GM12878 (cell line): ENCODE results near the gene TPPP3. TPM values are rescaled to one million over a fixed set of nuclear protein-coding genes. Genes with fewer than 3 reads are reported as not detected.

ENCODE experiments used
- ATAC-seq: fragments of 200-7000 bp; cut with Tn5 transposase; 3 replicates; pipeline ENCODE4 v1.9.1; 2020; ENCODE audit warnings: mild to moderate bottlenecking, moderate library complexity
- BruUV-seq: library from RNA; stranded (reverse); fragments of 400-500 nt; replicated peaks from 2 replicates; lab custom pipeline; 2021; lab: Mats Ljungman, UMichigan
- CTCF ChIA-PET: fragments of 300-600 bp; sonication (Branson Sonifier 250); formaldehyde crosslinking; extraction: SDS; loops from one replicate; lab custom pipeline; 2021; ENCODE audit warnings: inconsistent platforms; lab: Yijun Ruan, JAX
- POLR2A ChIA-PET: fragments of 350-600 bp; formaldehyde crosslinking; extraction: SDS; loops from one replicate; lab custom pipeline; 2021; ENCODE audit warnings: inconsistent platforms; lab: Charles Lee
- RAD21 ChIA-PET: fragments of 300-600 bp; sonication (Branson Sonifier 250); formaldehyde crosslinking; loops from one replicate; lab custom pipeline; 2023; ENCODE audit warnings: antibody characterized with exemption; ENCODE audit not compliant: unreplicated experiment; lab: Charles Lee
- SMC1A ChIA-PET: fragments of 300-600 bp; sonication (Branson Sonifier 250); formaldehyde crosslinking; loops from one replicate; lab custom pipeline; 2023; ENCODE audit not compliant: unreplicated experiment, uncharacterized antibody; lab: Charles Lee
- DNase-seq: peaks from one replicate; pipeline ENCODE4 v3.0.0-alpha.2; 2011; ENCODE audit warnings: low read depth, low spot score
- FAIRE-seq: peaks from 3 replicates; lab custom pipeline; 2011; peaks lifted over from hg19 to GRCh38; lab: Jason Lieb, UNC
- H2AFZ ChIP-seq: 2 replicates; pipeline ENCODE4 v1.6.0; 2011; ENCODE audit warnings: low read depth, low read length, control low read depth; ENCODE audit not compliant: control insufficient read depth
- H3K27ac ChIP-seq: 2 replicates; pipeline ENCODE4 v1.5.1; 2011; ENCODE audit warnings: control low read depth; ENCODE audit not compliant: control insufficient read depth, insufficient read depth
- H3K27me3 ChIP-seq, 2 experiments: replicated peaks in 1 of 2; 2 replicates each; pipeline versions ENCODE4 v1.6.0 to v1.6.1; 2011; ENCODE audit warnings: low read length in 1 of 2; ENCODE audit not compliant: control insufficient read depth in 2 of 2, insufficient read depth in 2 of 2
- H3K36me3 ChIP-seq, 2 experiments: 2 replicates each; pipeline ENCODE4 v1.5.1; 2011; ENCODE audit warnings: low read length in 1 of 2; ENCODE audit not compliant: control insufficient read depth in 2 of 2, insufficient read depth in 2 of 2
- H3K4me1 ChIP-seq: 2 replicates; pipeline ENCODE4 v1.6.1; 2011; ENCODE audit warnings: mild to moderate bottlenecking, low read length, moderate library complexity, mixed read lengths; ENCODE audit not compliant: control insufficient read depth, insufficient read depth
- H3K4me2 ChIP-seq: 2 replicates; pipeline ENCODE4 v1.6.0; 2011; ENCODE audit warnings: control low read depth; ENCODE audit not compliant: control insufficient read depth, insufficient read depth
- H3K4me3 ChIP-seq: fragments of 200-600 bp; sonication (generic); 2 replicates; pipeline ENCODE4 v1.5.1; 2016
- H3K79me2 ChIP-seq: 2 replicates; pipeline ENCODE4 v1.6.0; 2011; ENCODE audit warnings: low read length; ENCODE audit not compliant: control insufficient read depth, insufficient read depth
- H3K9ac ChIP-seq: 2 replicates; pipeline ENCODE4 v1.8.0; 2011; ENCODE audit warnings: low read length, control low read depth, mixed read lengths; ENCODE audit not compliant: control insufficient read depth, insufficient read depth
- H3K9me3 ChIP-seq: replicated peaks from 3 replicates; pipeline ENCODE4 v1.5.1; 2011; ENCODE audit warnings: mild to moderate bottlenecking, low read length; ENCODE audit not compliant: control insufficient read depth, insufficient read depth
- H4K20me1 ChIP-seq: 2 replicates; pipeline ENCODE4 v1.6.0; 2011; ENCODE audit not compliant: control insufficient read depth, insufficient read depth
- CREM ChIP-seq: IDR thresholded peaks from 2 replicates; pipeline ENCODE4 v1.6.1; 2014; ENCODE audit warnings: antibody characterized with exemption, low read depth
- ELK1 ChIP-seq: IDR thresholded peaks from 2 replicates; pipeline ENCODE4 v1.6.1; 2012; ENCODE audit warnings: low read depth, low read length, improper control_type of control experiment
- IKZF2 ChIP-seq, 2 experiments: fragments of 450-650 bp; IDR thresholded peaks; 2 replicates each; pipeline ENCODE4 v1.6.1; 2017; ENCODE audit warnings: mild to moderate bottlenecking in 2 of 2, moderate library complexity in 2 of 2
- NR2C2 ChIP-seq: IDR thresholded peaks from 2 replicates; pipeline ENCODE4 v1.6.1; 2011; ENCODE audit warnings: borderline replicate concordance, low read depth; ENCODE audit not compliant: control insufficient read depth, insufficient read length
- POLR2A ChIP-seq: IDR thresholded peaks from 2 replicates; pipeline ENCODE4 v1.6.1; 2011; ENCODE audit warnings: low read depth, mild to moderate bottlenecking, low read length
- RAD51 ChIP-seq: fragments of 450-650 bp; IDR thresholded peaks from 2 replicates; pipeline ENCODE4 v1.6.1; 2016; ENCODE audit warnings: moderate library complexity, mild to moderate bottlenecking, inconsistent platforms
- RBBP5 ChIP-seq: fragments of 200-600 bp; sonication (generic); conservative IDR thresholded peaks from 2 replicates; pipeline ENCODE4 v1.6.1; 2016
- YY1 ChIP-seq: IDR thresholded peaks from 2 replicates; pipeline ENCODE4 v1.6.1; 2011; ENCODE audit warnings: low read depth, mild to moderate bottlenecking, low read length
- WGBS: methylation state at CpG from one replicate; pipeline ENCODE4 v1.1.6; 2016; ENCODE audit warnings: low lambda C conversion rate; ENCODE audit not compliant: insufficient replicate concordance, insufficient coverage; ENCODE audit errors: missing lambda C conversion rate; 5-methylcytosine and 5-hydroxymethylcytosine counted together
- in situ Hi-C: fragments of 300-500 bp; cut with MboI; formaldehyde crosslinking; loops from 9 replicates; pipeline ENCODE4 v1.14.3; 2018; ENCODE audit warnings: mixed read lengths
- intact Hi-C: fragments of 100-400 bp; cut with micrococcal nuclease; formaldehyde crosslinking; loops from one replicate; pipeline ENCODE4 v1.14.2; 2022; ENCODE audit not compliant: unreplicated experiment
- polyA plus RNA-seq, 11 experiments: library from polyadenylated mRNA; depleted of rRNA in 4 of 11; unstranded in 6 of 11; stranded (reverse) in 5 of 11; fragments of >200 nt; fragmentation: Nextera tagmentation in 4 of 11; fragmentation: Illumina TruSeq in 1 of 11; extraction: Ambion mirVana in 4 of 11; extraction: Trizol in 1 of 11; gene quantifications; 1 replicate in 1 of 11; 2 replicates in 10 of 11; pipeline versions ENCODE4 v1.2.1 to v1.2.3, GENCODE V29; 2011 to 2016; ENCODE audit warnings: inconsistent platforms in 2 of 11, missing spikeins in 2 of 11, low read depth in 1 of 11
- total RNA-seq, 4 experiments: library from RNA; depleted of rRNA in 3 of 4; stranded (reverse); fragments of >200 nt in 3 of 4; fragmentation: Illumina TruSeq in 1 of 4; extraction: Trizol in 1 of 4; gene quantifications; 2 replicates each; pipeline versions ENCODE4 v1.2.1 to v1.2.3, GENCODE V29; 2013 to 2021
- TF ChIP-seq, protein P1 (sequence below): fragments of 450-650 bp; IDR thresholded peaks from 2 replicates; pipeline ENCODE4 v1.6.1; 2018; ENCODE audit warnings: borderline replicate concordance, mild to moderate bottlenecking; ENCODE audit not compliant: partially characterized antibody
- TF ChIP-seq, protein P2 (sequence below): IDR thresholded peaks from 2 replicates; pipeline ENCODE4 v1.6.1; 2012; ENCODE audit warnings: low read depth, low read length, improper control_type of control experiment

Gene TPPP3
- total and polyA plus RNA-seq, 10 of the 15 experiments (the other 5 are each of a cell fraction or from before 2014, with no cell fraction given), result 0.14 TPM; not detected in 9

DNA sequence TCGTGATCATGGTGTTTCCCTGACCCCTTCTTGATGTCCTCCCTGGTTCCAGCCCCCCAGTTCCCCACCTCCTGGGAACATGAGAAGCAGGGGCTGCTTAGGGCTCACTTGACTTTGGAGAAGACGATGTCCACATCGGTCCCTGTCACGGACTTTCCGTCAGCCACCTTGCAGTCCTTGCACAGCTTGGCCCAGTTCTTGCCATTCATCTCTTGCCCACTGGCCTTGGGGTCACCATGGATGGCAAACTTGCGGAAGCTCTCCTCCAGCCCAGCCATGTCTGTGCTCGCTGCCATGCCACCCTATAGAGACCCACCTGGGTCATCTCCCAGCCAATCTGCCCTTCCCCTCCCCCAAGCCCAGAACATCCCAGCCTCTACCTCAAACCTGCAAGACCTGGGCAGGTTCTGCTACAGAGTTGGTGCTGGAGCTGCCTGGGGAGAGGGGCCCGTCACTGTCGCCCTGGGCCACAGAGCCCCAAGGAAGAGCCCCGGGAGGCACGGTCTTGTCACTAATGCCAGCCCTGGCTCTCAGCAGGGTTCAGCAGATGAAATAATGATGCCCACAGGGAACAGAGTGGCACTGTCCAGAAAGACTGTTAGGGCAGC lies 2.4 kb downstream of the TPPP3 start:
- ChIA-PET SMC1A (no interaction called here), CTCF (no interaction called here), POLR2A (no interaction called here), RAD21 (no interaction called here)
- H4K20me1 ChIP-seq, result no peaks in the 10 kb centered on the region
- FAIRE-seq, result no peak
- no peak overlapping the region for H3K4me3 ChIP-seq
- H3K9me3 ChIP-seq, result no peaks in the 10 kb centered on the region
- WGBS, result 69% methylated on average over 10 of the region's 11 CpGs
- no peaks in the 10 kb centered on the region for H3K4me1 ChIP-seq
- H3K27me3 ChIP-seq, result peaks cover 5 to 17% of the 10 kb centered on the region in 2 experiments
- H3K4me2 ChIP-seq, result no peak overlapping the region
- H3K79me2 ChIP-seq, result no peaks in the 10 kb centered on the region
- no peak overlapping the region for H3K27ac ChIP-seq
- H3K36me3 ChIP-seq, result no peaks in the 10 kb centered on the region
- no peak for DNase-seq
- no peak overlapping the region for H2AFZ ChIP-seq
- BruUV-seq, result no TSS peak
- intact Hi-C loops (no loop called here), in situ Hi-C loops (no loop called here)
- no peak overlapping the region for H3K9ac ChIP-seq
- no peak for TF ChIP-seq NR2C2
- TF ChIP-seq CREM, result no peak
- no peak for TF ChIP-seq IKZF2 (IDR thresholded peaks at IDR 0.05)
- TF ChIP-seq POLR2A, result no peak
- no peak for TF ChIP-seq RBBP5
- ATAC-seq, result no peak

- Histone ChIP-seq H2AFZ (no peak overlapping the region), H3K4me3 (no peak overlapping the region), H3K27me3 (peaks cover 5 to 15% of the 10 kb centered on the region in 2 experiments), H3K27ac (no peak overlapping the region), H3K9me3 (no peaks in the 10 kb centered on the region), H4K20me1 (no peaks in the 10 kb centered on the region), H3K4me2 (no peak overlapping the region), H3K9ac (no peak overlapping the region), H3K36me3 (no peaks in the 10 kb centered on the region), H3K4me1 (no peaks in the 10 kb centered on the region), H3K79me2 (no peaks in the 10 kb centered on the region)
- intact Hi-C loops (no loop called here), in situ Hi-C loops (no loop called here)
- POLR2A ChIA-PET, result no interaction called here
- CTCF ChIA-PET, result no interaction called here
- BruUV-seq, result no TSS peak
- SMC1A ChIA-PET, result no interaction called here
- 49% methylated on average over 27 of the region's 27 CpGs for WGBS
- no peak for FAIRE-seq
- RAD21 ChIA-PET, result interaction anchor here (1.1 kb wide), 1 partner anchor 38 kb away, joined by 3 read pairs; no protein-coding TSS in a partner anchor
- ATAC-seq, result no peak
- no peak for DNase-seq
- TF ChIP-seq, protein P1, sequence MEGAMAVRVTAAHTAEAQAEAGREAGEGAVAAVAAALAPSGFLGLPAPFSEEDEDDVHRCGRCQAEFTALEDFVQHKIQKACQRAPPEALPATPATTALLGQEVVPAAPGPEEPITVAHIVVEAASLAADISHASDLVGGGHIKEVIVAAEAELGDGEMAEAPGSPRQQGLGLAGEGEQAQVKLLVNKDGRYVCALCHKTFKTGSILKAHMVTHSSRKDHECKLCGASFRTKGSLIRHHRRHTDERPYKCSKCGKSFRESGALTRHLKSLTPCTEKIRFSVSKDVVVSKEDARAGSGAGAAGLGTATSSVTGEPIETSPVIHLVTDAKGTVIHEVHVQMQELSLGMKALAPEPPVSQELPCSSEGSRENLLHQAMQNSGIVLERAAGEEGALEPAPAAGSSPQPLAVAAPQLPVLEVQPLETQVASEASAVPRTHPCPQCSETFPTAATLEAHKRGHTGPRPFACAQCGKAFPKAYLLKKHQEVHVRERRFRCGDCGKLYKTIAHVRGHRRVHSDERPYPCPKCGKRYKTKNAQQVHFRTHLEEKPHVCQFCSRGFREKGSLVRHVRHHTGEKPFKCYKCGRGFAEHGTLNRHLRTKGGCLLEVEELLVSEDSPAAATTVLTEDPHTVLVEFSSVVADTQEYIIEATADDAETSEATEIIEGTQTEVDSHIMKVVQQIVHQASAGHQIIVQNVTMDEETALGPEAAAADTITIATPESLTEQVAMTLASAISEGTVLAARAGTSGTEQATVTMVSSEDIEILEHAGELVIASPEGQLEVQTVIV, result no peak
- TF ChIP-seq, protein P2, sequence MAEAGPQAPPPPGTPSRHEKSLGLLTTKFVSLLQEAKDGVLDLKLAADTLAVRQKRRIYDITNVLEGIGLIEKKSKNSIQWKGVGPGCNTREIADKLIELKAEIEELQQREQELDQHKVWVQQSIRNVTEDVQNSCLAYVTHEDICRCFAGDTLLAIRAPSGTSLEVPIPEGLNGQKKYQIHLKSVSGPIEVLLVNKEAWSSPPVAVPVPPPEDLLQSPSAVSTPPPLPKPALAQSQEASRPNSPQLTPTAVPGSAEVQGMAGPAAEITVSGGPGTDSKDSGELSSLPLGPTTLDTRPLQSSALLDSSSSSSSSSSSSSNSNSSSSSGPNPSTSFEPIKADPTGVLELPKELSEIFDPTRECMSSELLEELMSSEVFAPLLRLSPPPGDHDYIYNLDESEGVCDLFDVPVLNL, result no peak
- TF ChIP-seq ELK1, result no peak
- no peak for TF ChIP-seq YY1
- no peak for TF ChIP-seq RAD51
Observed at GRCh38 chr16:67389911-67390815, 3.1 kb downstream of the TPPP3 start.
